ENCODE measurements around the gene MEIOC.
"Not testable (repeated sequence)": the region's sequence is repeated elsewhere in the genome, so short reads cannot be mapped to it uniquely, and the experiment has no call there.

The MEIOC gene

GRCh38 chr17:44633998-44634397 lies 22.3 kb upstream of the MEIOC start:
- no peak for FAIRE-seq
- DNase-seq (ENCODE audit: insufficient read length, low spot score) = no peak
- TF ChIP-seq, protein P1, sequence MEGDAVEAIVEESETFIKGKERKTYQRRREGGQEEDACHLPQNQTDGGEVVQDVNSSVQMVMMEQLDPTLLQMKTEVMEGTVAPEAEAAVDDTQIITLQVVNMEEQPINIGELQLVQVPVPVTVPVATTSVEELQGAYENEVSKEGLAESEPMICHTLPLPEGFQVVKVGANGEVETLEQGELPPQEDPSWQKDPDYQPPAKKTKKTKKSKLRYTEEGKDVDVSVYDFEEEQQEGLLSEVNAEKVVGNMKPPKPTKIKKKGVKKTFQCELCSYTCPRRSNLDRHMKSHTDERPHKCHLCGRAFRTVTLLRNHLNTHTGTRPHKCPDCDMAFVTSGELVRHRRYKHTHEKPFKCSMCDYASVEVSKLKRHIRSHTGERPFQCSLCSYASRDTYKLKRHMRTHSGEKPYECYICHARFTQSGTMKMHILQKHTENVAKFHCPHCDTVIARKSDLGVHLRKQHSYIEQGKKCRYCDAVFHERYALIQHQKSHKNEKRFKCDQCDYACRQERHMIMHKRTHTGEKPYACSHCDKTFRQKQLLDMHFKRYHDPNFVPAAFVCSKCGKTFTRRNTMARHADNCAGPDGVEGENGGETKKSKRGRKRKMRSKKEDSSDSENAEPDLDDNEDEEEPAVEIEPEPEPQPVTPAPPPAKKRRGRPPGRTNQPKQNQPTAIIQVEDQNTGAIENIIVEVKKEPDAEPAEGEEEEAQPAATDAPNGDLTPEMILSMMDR (IDR thresholded peaks at IDR 0.05; ENCODE audit: insufficient read depth, missing control alignments) = no peak

- DNase-seq (ENCODE audit: insufficient read length, low spot score); FAIRE-seq: not testable (repeated sequence)
Measured at GRCh38 chr17:44634401-44634800, 21.9 kb upstream of the MEIOC start.

DNA sequence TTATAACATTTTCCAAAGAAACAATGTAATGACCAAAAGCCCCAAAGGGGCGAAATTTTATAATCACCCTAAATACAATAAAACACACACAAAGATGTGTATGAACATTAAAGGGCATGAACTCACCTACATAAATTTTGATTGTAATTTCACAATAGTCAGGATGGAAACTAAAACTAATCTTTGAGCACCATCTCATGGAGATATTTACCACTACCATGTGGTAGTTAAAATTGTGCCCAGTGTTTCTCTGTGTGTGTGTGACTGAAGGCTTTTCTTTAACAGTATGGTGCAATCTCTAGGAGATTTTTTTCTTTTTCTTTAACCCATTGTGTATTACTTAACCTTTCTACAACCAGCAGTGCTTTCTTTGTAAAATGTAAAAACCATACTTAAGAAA lies 19.7 kb upstream of the MEIOC start:
- no peak for FAIRE-seq

DNA sequence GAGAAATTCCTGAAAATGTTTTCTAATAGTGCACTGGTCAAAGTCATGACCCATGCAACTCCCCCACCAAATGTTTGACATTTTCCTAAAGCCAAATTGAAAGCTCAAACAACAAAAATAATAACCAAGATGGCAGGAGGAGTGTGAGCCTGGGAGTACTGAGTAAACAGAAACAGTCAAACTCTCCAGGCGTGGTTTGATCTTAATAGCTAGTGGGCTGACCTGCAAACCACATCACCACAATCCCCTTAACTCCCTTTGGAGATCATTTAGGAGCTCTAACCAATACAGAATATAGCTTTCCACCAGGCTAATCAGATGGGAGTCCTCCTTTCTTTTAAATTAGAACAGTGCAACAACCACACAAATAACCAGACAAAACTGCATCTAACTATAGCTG lies 19.2 kb upstream of the MEIOC start:
- no peak for DNase-seq (ENCODE audit: insufficient read length, low spot score)
- TF ChIP-seq, protein P1 (IDR thresholded peaks at IDR 0.05; ENCODE audit: insufficient read depth, missing control alignments) = no peak
- no peak for FAIRE-seq

More for the DNA sequence above, 19.7 kb upstream of the MEIOC start:
- no peak for DNase-seq (ENCODE audit: insufficient read length, low spot score)
- TF ChIP-seq, protein P1 (IDR thresholded peaks at IDR 0.05; ENCODE audit: insufficient read depth, missing control alignments) = peak; percentile 58

GRCh38 chr17:44642834-44643233 lies 13.4 kb upstream of the MEIOC start:
- no peak for DNase-seq (ENCODE audit: insufficient read length, low spot score)
- TF ChIP-seq, protein P1 (IDR thresholded peaks at IDR 0.05; ENCODE audit: insufficient read depth, missing control alignments) = no peak
- no peak for FAIRE-seq

GRCh38 chr17:44645341-44645740 lies 10.9 kb upstream of the MEIOC start:
- DNase-seq (ENCODE audit: insufficient read length, low spot score) (no peak), FAIRE-seq (no peak)
- TF ChIP-seq, protein P1 (IDR thresholded peaks at IDR 0.05; ENCODE audit: insufficient read depth, missing control alignments) = no peak

- TF ChIP-seq, protein P1 (IDR thresholded peaks at IDR 0.05; ENCODE audit: insufficient read depth, missing control alignments) = no peak
- FAIRE-seq = no peak
- no peak for DNase-seq (ENCODE audit: insufficient read length, low spot score)
Measured at GRCh38 chr17:44646280-44646679, 10.0 kb upstream of the MEIOC start.

DNA sequence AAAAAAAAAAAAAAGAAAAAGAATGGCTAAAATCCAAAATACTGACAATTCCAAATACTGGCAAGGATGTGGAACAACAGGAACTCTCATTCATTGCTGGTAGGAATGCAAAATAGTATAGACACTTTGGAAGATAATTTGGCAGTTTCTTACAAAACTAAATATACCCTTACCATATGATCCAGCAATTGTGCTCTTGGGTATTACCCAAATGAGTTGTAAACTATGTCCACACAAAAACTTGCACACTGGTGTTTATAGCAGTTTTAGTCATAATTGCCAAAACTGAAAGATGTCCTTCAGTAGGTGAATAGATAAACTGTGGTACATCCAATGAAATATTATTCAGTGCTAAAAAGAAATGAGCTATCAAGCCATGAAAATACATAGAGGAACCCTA lies 8.5 kb upstream of the MEIOC start:
- no peak for DNase-seq (ENCODE audit: insufficient read length, low spot score)
- no peak for FAIRE-seq
- TF ChIP-seq, protein P1 (IDR thresholded peaks at IDR 0.05; ENCODE audit: insufficient read depth, missing control alignments) = no peak
